GM10847 (cell line): Measurements from ENCODE around the gene CORO7.

Source experiments
- POLR2A ChIP-seq: IDR thresholded peaks from 2 replicates; pipeline ENCODE4 v1.6.1; 2011; ENCODE audit not compliant: insufficient read length; ENCODE audit errors: extremely low read depth

The CORO7 gene

GRCh38 chr16:4410335-4411075 lies 5.9 kb downstream of the CORO7 start:
- TF ChIP-seq POLR2A = no peak

- no peak for TF ChIP-seq POLR2A
These were observed 7.1 kb downstream of the CORO7 start for GRCh38 chr16:4409081-4409932.

GRCh38 chr16:4408323-4408690 lies 8.1 kb downstream of the CORO7 start:
- no peak for TF ChIP-seq POLR2A

- TF ChIP-seq POLR2A = no peak
These were observed 8.7 kb downstream of the CORO7 start for GRCh38 chr16:4407543-4408322.

GRCh38 chr16:4404967-4405696 lies 11.3 kb downstream of the CORO7 start:
- no peak for TF ChIP-seq POLR2A

- no peak for TF ChIP-seq POLR2A
These were observed 12.0 kb downstream of the CORO7 start for GRCh38 chr16:4404247-4404966.

GRCh38 chr16:4403133-4403949 lies 13.1 kb downstream of the CORO7 start:
- TF ChIP-seq POLR2A = no peak

DNA sequence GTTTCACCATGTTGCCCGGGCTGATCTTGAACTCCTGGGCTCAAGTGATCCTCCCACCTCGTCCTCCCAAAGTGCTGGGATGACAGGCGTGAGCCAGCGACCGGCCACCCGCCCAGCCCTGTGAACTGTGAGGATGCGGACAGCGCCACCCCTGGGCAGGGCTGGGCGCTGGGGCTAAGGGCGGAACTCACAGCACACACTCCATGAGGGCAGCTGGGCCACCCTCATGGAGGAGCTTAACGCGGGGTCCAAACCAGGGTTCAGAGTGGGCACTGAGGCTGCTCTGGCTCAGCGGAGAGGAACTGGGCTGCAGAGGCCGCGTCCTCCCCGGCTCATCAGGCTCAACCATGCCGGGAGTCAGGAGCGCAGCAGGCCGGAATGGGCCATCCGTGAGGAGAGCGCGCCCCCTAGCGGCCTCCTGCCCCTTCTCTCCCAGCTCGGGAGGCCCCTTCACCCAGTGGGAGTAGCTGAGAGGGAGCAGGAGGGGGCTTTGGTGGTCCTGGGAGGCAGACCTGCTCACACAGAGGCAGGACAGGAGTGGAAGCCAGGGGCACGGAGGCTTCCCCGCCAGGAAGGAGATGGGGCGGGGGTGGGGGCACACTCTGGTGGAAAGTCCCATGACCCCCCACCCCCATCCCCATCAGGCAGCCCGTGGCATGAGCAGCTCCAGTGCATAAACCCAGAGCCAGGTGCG lies 13.8 kb downstream of the CORO7 start:
- no peak for TF ChIP-seq POLR2A

DNA sequence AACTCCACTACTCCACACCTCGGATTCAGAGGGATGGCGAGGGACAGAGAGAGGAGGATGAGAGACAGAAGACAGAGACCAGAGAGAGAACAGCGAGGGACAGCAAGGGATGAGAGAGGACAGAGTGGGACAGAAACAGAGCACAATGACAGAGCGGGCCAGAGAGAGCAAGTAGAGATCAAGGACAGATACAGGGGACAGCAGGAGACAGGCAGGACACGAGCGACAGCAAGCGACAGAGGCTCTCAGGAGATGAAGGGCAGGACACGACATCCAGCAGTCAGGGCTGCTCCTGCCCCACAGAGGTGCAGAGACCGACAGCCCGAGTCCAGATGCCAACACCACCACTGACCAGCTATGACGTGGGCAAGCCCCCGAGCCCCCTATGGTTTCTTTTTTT lies 14.9 kb downstream of the CORO7 start:
- no peak for TF ChIP-seq POLR2A

GRCh38 chr16:4401094-4401501 lies 15.3 kb downstream of the CORO7 start:
- TF ChIP-seq POLR2A = no peak

DNA sequence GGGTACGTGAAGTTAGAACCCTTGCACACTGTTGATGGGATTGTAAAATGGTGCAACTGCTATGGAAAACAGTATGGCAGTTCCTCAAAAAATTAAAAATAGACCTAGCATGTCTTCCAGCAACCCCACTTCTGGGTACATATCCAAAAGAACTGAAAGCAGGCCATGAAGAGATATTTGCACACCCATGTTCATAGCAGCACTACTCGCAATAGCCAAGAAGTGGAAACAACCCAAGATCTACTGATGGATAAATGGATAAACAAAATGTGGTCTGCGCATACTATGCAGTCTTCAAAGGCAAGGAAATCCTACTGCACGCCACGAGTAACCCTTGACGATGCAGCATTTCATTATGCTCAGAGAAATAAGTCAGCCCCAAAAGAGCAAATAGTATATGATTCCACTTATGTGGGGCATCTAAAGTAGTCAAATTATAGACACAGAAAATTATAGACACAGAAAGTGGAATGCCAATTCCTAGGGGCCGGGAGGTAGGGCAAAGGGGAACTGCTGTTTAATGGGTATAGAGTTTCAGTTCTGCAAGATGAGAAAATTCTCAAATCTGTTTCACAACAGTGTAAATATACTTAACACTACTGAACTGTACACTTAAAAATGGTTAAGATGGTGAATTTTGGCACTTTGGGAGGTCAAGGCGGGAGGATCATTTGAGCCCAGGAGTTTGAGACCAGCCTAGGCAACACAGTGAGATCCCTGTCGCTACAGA lies 17.2 kb downstream of the CORO7 start:
- no peak for TF ChIP-seq POLR2A

- no peak for TF ChIP-seq POLR2A
These were observed 21.2 kb downstream of the CORO7 start for GRCh38 chr16:4395055-4395726.

DNA sequence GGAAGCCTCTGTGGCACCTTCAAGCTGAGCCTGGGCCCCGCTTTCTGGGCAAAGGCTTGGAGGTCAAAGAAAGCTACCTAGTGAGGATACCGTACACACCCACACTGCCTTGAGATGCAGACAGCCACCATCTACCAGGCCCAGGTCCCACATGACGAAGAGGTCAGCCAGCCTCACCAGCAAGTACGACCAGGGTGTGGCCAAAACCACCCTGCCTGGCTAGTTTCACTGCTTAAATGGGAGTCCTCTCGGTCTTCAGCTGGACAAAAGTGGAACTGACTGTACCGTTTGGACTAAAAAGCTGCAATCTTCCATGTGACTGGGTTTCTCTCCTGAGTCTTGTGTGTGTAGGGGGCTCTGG lies 23.2 kb downstream of the CORO7 start:
- TF ChIP-seq POLR2A = no peak
